Activated CD8-positive, alpha-beta memory T cell treated with anti-CD3 and anti-CD28 coated beads, Interleukin-2, amount 50 U/mL, for 48 hours (primary cell): ENCODE data around the gene TEX36.
"Not testable (repeated sequence)": the region's sequence is repeated elsewhere in the genome, so short reads cannot be mapped to it uniquely, and the experiment has no call there.

Experiments used
- DNase-seq: peaks from one replicate; pipeline ENCODE4 v3.0.0-alpha.2; 2020

TEX36 gene

DNA sequence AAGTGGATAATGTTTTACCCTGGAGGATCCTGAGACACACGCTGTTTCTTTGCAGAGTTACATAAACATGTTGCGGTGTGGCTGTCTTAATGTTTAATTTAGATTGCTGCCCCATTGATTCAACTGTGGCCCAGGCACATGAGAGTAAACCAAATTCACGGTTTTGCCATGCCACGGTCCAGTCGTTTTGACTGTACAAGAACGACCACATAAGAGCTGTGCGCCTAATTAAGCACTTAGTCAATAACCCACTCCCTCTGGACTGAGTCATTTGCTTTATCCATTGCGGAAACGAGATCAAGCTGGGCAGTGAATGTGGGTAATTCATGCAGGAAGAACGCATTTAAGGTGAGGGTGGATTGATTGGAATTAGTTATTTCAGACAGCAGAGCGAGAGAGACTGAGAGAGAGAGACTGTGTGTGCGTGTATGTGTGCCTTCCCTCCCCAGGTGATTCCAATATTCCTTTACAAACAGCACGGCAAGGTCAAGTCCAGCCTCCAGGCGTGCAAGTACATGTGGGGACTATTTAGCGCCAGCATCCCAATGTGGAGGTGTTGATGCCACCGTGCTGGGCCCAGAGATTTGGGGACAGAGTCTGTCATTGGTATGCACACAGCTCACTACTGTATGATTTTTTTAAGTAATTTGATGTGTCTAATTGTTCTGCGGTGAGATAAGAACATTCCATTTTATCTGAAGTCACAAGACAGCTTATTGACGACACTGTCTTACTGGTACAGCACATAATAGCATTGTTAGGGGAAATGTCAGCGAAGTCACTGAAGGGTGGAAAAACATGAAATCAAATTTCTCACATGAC is 8.4 kb upstream of the TEX36 start:
- no peak for DNase-seq

GRCh38 chr10:125689955-125690569 is 7.1 kb upstream of the TEX36 start:
- no peak for DNase-seq

DNA sequence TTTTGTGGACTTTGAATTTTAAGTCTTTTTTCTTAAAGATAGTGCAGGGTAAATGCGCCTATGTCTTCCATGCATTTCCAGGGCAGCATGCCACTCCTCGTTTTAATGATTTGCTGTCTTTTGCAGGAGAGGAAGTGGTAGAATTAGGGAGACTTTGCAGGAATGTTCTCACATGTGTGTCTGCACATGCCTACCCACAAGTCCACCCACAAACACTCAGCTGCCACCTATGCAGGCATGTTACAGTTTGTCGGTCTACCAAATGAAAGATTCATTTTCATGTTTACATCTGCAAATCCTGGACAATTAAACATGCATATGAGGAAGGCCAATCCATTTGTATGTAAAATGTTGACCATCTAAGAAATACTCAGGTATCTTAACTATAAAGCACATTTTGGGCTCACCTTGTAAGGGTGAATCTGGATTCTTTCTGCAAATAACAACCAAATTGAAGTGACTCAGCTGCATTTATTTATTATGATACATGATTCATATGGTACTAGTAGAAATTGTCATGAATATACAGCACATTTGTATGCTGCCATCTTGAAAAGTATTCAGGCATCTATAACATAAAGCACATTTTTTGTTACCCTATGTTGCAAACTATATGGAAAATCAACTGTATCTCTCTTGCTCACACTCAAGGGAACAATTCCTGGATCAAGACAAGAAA is 4.7 kb upstream of the TEX36 start:
- no peak for DNase-seq

DNA sequence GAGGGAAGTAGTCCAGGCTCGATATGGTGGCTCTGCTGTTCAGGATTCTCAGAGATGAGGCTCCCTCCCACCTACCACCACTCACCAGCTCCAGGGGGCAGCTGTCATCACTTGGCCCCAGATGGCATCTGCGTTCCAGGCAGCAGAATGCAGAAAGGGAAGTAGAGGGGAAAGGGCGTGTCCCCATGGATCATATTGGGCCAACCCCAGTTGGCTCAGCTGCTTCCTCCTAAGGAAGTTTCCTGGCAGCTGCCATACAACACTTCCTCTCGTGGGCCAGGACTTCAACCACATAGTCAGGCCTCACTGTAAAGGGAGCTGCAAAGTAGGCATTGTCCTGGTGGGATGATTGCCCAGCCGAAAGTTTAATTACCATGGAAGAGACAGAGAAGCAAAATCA is 1.6 kb upstream of the TEX36 start:
- no peak for DNase-seq

DNA sequence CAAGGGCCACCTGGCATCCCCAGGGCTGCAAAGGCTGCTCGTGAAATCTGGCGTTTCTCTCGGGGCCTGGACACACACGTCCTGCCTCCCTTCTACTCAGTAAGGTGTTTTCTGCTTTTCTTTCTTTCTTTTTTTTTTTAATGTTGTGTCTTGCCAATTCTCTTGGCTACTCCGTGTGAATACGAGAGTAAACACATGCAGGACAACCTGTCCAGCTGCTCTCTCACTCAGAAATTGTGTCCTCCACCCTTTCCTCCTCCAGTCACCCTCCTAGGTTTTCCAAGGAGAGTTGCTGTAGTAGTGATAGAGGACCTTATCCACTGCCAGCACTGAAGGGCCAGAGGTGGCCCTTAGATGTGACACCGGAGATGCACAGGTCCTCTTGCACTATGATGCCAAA is 858 bp upstream of the TEX36 start:
- no peak for DNase-seq

DNA sequence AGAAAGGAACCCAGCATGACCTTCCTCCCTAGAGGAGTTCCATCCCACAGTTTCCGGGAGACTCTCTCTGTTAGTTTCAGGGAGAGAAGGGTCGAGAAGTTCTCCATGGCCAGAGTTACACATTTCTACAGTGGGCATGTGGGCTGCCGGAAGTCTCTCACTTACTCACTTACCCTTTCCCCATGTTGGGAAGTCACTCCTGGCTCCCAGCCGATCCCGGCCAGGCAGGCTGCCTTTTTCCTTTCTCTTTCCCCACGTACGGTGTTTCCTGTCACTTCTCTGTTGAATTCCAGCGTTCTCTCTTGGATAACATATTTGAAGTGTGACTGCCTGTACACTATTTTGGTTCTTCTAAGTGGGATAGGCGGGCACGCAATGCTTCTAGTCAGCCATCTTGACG is 3.5 kb downstream of the TEX36 start:
- no peak for DNase-seq

- DNase-seq, result no peak
Observed at GRCh38 chr10:125672884-125673283, 10.1 kb downstream of the TEX36 start.

GRCh38 chr10:125662584-125662983 is 20.4 kb downstream of the TEX36 start:
- DNase-seq, result no peak

GRCh38 chr10:125661941-125662515 is 20.9 kb downstream of the TEX36 start:
- DNase-seq, result no peak

DNA sequence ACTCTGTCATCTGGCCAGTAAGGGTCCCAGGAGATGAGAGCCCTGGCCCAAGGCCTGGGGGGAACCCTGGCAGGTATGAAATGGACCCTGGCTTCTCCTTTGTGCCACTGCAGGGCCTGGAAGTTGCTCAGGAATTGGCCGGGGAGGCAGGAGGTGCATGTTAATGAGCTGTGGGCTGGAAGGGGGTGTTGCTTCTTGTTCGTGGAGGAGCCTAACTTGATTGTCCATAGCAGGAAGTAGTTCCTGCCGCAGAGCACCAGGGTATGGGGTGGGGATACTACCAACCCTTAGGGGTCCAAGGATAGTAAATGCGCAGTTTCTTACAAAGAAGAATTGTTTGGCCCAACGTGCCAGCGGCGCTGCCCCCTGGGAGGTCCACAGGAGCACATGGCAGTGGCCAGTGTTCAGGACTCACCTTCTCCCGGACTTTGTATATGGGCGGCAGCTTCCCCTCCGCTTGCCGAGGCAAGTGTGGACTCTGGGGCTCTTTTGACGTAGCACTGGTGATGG is 21.5 kb downstream of the TEX36 start:
- DNase-seq, result no peak

GRCh38 chr10:125659071-125659470 is 23.9 kb downstream of the TEX36 start:
- DNase-seq, result no peak

- DNase-seq, result no peak
Observed at GRCh38 chr10:125656523-125656922, 26.4 kb downstream of the TEX36 start.

DNA sequence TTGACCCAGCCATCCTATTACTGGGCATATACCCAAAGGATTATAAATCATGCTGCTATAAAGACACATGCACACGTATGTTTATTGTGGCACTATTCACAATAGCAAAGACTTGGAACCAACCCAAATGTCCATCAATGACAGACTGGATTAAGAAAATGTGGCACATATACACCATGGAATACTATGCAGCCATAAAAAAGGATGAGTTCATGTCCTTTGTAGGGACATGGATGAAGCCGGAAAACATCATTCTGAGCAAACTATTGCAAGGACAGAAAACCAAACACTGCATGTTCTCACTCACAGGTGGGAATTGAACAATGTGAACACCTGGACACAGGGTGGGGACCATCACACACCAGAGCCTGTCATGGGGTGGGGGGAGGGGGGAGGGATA is 29.9 kb downstream of the TEX36 start:
- DNase-seq, result not testable (repeated sequence)

GRCh38 chr10:125646311-125646710 is 36.7 kb downstream of the TEX36 start:
- DNase-seq, result no peak

- no peak for DNase-seq
Observed at GRCh38 chr10:125641398-125641797, 41.6 kb downstream of the TEX36 start.

DNA sequence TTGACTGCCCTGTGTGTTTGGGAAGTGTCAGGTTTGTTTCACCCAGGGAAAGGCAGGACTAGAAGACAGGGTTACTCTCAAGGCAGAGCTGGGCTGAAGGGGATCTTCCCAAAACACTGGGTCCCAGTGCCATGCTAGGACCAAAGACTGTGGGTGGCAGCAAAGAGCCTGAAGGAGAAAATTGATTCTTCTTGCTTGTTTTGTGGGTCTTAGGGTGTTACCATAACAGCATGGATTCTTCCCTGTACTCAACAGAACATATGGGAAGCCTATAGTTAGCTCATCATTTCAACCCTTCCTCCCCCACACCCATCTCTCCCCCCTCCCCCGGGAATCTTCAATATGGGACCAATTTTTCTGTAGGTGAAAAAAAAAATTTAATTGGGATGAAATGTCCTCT is 42.3 kb downstream of the TEX36 start:
- no peak for DNase-seq

DNA sequence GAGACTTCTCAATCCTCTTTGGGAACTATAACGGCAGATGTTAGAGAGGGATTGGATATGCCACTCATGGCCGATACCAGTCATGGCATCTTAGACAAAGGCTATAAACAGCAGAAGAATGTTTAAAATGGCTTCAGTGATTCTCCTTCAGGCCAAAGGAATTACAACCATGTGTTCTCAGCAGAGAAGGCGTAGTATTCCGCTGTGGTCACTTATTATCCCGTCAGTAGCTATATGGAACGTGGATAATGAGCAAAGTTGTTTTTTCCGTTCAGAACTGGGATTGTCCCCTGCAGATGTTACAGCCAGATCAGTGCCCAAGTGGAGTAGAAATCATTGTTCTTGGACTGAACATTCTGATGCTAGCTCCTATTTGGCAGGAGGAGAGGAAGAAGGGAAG is 43.1 kb downstream of the TEX36 start:
- no peak for DNase-seq

- no peak for DNase-seq
Observed at GRCh38 chr10:125638555-125638954, 44.4 kb downstream of the TEX36 start.

DNA sequence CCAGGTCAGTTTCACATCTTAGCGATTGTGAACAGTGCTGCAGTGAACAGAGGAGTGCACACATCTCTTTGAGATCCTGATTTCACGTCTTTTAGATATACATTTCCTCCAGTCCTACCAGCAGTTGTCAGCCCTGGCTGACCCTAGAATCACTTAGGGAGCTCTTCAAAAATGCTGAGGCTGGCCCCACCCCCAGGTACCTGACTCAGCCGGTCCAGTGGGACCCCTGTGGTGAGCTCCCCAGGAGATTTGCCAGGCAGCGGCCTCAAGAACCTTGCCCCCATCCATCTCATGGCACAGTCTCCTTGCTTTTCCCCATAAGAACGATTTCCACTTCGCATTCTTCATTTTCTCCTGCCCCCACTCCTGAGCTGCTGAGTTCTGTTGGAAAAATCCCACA is 45.5 kb downstream of the TEX36 start:
- no peak for DNase-seq

DNA sequence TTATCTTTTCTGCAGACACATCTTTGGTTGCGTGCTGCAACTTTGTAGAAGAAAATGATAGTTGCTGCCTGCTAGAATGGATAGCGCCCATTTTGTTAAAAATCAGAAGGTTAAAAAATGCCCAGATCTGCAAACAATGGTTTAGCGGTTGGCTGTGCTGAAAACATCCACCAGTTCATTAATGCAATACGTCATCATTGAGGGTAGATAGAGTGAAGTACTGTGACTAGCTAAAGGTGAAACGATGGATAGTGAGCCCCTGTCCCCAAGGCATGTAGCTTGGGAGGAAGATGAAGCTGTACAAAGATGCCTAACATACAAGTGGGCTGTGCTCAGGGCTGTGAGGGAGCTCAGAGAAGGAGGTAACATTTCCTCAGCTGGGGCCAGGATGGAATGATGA is 48.4 kb downstream of the TEX36 start:
- no peak for DNase-seq

- DNase-seq, result no peak
Observed at GRCh38 chr10:125633517-125633999, 49.4 kb downstream of the TEX36 start.

DNA sequence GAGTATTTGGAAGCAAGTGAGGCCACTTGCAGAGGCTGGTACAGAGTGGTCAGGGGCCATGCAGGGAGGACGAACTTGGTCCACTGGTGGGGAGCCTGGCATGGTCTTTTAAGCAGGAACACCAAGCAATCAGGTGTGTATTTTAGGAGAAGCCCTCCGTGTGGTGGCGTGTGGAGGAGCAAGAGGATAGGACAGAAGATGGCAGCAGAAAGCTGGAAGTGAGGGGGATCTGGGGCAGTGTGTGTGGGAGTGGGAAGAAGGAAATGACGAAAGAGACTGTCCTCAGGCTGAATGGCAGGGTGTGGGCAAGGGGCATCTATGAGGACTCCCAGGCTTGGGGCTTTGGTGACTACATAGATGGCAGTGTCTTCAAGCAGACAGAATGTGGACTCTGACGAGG is 51.2 kb downstream of the TEX36 start:
- DNase-seq, result no peak

DNA sequence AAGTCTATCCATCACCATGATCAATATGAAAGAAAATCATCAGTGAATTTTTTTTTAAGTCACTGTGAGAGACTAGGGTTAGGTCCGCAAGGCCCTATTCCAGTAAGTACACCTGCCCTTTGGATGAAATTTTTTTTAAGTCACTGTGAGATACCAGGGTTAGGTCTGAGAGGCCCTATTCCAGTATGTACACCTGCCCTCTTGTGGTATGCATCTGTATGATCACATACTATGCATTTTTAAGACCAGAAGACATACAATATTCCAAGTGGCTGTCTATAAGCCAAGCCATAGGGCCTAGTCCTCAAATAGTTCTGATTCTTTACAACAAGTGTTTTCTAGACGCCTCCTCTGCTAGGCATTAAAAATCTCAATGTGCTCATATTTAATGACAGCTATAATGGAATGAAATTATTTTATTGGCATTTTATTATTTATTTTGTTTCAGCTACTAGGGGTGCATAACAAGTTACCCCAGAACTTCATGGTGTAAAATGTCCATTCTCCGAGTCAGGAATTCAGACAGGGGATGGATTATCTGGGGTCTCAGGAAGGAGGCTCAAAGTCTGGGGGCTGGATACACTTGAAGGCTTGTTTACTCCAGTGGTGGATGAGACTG is 53.1 kb downstream of the TEX36 start:
- DNase-seq, result no peak
